Upper lobe of left lung (tissue), 6 donors: ENCODE data around the gene CCDC124. TPM values are rescaled to one million over a fixed set of nuclear protein-coding genes. Genes with fewer than 3 reads are reported as not detected.
"Not testable (repeated sequence)": the region's sequence is repeated elsewhere in the genome, so short reads cannot be mapped to it uniquely, and the experiment has no call there.

Source experiments
- ATAC-seq, 2 donors: fragments of 200-7000 bp; cut with Tn5 transposase; one replicate each; pipeline ENCODE4 v1.9.1; 2022; ENCODE audit warnings: mild to moderate bottlenecking in 2 of 2, moderate library complexity in 2 of 2; ENCODE audit not compliant: low FRiP score in 2 of 2
- DNase-seq, 2 donors: peaks; one replicate each; pipeline ENCODE4 v3.0.0-alpha.2; 2019 to 2020
- H3K27ac ChIP-seq, 4 donors: fragments of 200-600 bp; sonication (generic); one replicate each; pipeline ENCODE4 v1.5.1; 2016 to 2019
- H3K27me3 ChIP-seq, 4 donors: fragments of 200-600 bp; sonication (generic); one replicate each; pipeline ENCODE4 v1.5.1; 2017 to 2019
- H3K36me3 ChIP-seq, 4 donors: fragments of 200-600 bp; sonication (generic); one replicate each; pipeline ENCODE4 v1.5.1; 2016 to 2019
- H3K4me1 ChIP-seq, 4 donors: fragments of 200-600 bp; sonication (generic); one replicate each; pipeline ENCODE4 v1.5.1; 2018 to 2019
- H3K4me3 ChIP-seq, 4 donors: fragments of 200-600 bp; sonication (generic); one replicate each; pipeline ENCODE4 v1.5.1; 2017 to 2019; ENCODE audit warnings: mild to moderate bottlenecking in 2 of 4, moderate library complexity in 1 of 4
- H3K9me3 ChIP-seq, 4 donors: fragments of 200-600 bp; sonication (generic); one replicate each; pipeline ENCODE4 v1.5.1; 2018 to 2019
- CTCF ChIP-seq, 6 experiments: fragments of 450-650 bp in 4 of 6; fragments of 200-600 bp in 2 of 6; sonication (generic) in 2 of 6; IDR thresholded peaks; one replicate each; pipeline ENCODE4 v1.5.1; 2016 to 2019; ENCODE audit warnings: antibody characterized with exemption in 6 of 6
- EP300 ChIP-seq, 4 donors: sonication (generic); formaldehyde crosslinking; IDR thresholded peaks; one replicate each; pipeline ENCODE4 v1.5.1; 2017; ENCODE audit warnings: antibody characterized with exemption in 4 of 4, control low read depth in 2 of 4
- POLR2A ChIP-seq, 4 donors: fragments of 450-650 bp; IDR thresholded peaks; one replicate each; pipeline ENCODE4 v1.5.1; 2016 to 2017; ENCODE audit warnings: antibody characterized with exemption in 4 of 4, mild to moderate bottlenecking in 2 of 4
- POLR2AphosphoS5 ChIP-seq, 2 donors: sonication (generic); formaldehyde crosslinking; IDR thresholded peaks; one replicate each; pipeline ENCODE4 v1.5.1; 2017; ENCODE audit warnings: antibody characterized with exemption in 2 of 2
- WGBS, 2 donors: methylation state at CpG; one replicate each; pipeline ENCODE4 v1.1.5; 2017 to 2018; 5-methylcytosine and 5-hydroxymethylcytosine counted together
- total RNA-seq, 6 donors: library from RNA; depleted of rRNA in 4 of 6; stranded (reverse); fragments of >200 nt in 4 of 6; gene quantifications; one replicate each; pipeline versions ENCODE4 v1.1.0 to v1.2.1, GENCODE V29; 2016 to 2021
- donor health status: DM: no; HTN: no; CAD: no; lungs with moderate emphysema.
- donor health status: DM: no; HTN: yes; CAD: no; lungs with severe emphysema.

CCDC124 gene
- 10 to 100 TPM; 50.2 to 83.3 (median 62.1) TPM for total RNA-seq

- WGBS, 2 donors: 0 to 1% methylated on average over 26 to 64 of the region's 64 CpGs
- TF ChIP-seq EP300 (IDR thresholded peaks at IDR 0.05): no peak
- peak in 3 of 4 donors; percentile 76 to 94 (median 91) for TF ChIP-seq POLR2A (IDR thresholded peaks at IDR 0.05)
- TF ChIP-seq POLR2AphosphoS5 (IDR thresholded peaks at IDR 0.05): peak; percentile 93 to 97
- peak; percentile 60 to 96 (median 86) for TF ChIP-seq CTCF (IDR thresholded peaks at IDR 0.05)
- H3K27me3 ChIP-seq: no peaks in the 10 kb centered on the region
- peaks cover 0 to 16% (median 9%) of the 10 kb centered on the region in 4 donors for H3K36me3 ChIP-seq
- H3K4me3 ChIP-seq: peak within 1 kb of the TSS; percentile 82 to 96 (median 88)
- no peaks in the 10 kb centered on the region for H3K9me3 ChIP-seq
- ATAC-seq (peak; percentile 97 to 98), DNase-seq (peak; percentile 93 to 99)
- peaks cover 15 to 26% (median 18%) of the 10 kb centered on the region in 4 donors for H3K4me1 ChIP-seq
- H3K27ac ChIP-seq: peak within 1 kb of the TSS; percentile 91
These were observed at the start of gene CCDC124 for GRCh38 chr19:17932485-17933338. Gene CCDC124, plus strand, starts transcription at chr19:17933015. Its CDS starts 3,406 bp downstream, at chr19:17936421.

- H3K27ac ChIP-seq: no peak overlapping the region
- 51 to 75% methylated on average over 2 to 32 of the region's 33 CpGs for WGBS, 2 donors
These were observed 49.0 kb upstream of the CCDC124 start for GRCh38 chr19:17883627-17884410.

GRCh38 chr19:17886515-17886914 is 46.3 kb upstream of the CCDC124 start:
- no peak for TF ChIP-seq POLR2AphosphoS5 (IDR thresholded peaks at IDR 0.05)
- no peak for TF ChIP-seq EP300 (IDR thresholded peaks at IDR 0.05)
- TF ChIP-seq CTCF (IDR thresholded peaks at IDR 0.05): no peak
- TF ChIP-seq POLR2A (IDR thresholded peaks at IDR 0.05): no peak
- no peaks in the 10 kb centered on the region for H3K9me3 ChIP-seq
- ATAC-seq: no peak
- H3K27me3 ChIP-seq: no peaks in the 10 kb centered on the region
- no peak overlapping the region for H3K4me3 ChIP-seq
- H3K27ac ChIP-seq: no peak overlapping the region
- no peaks in the 10 kb centered on the region for H3K36me3 ChIP-seq
- H3K4me1 ChIP-seq: no peaks in the 10 kb centered on the region
- 79 to 87% methylated on average over 7 of the region's 7 CpGs for WGBS, 2 donors
- no peak for DNase-seq

More at GRCh38 chr19:17883627-17884410, 49.0 kb upstream of the CCDC124 start:
- DNase-seq: peak in 1 of 2 donors; percentile 79
- no peaks in the 10 kb centered on the region for H3K9me3 ChIP-seq
- no peak for ATAC-seq
- TF ChIP-seq EP300 (IDR thresholded peaks at IDR 0.05): no peak
- TF ChIP-seq POLR2AphosphoS5 (IDR thresholded peaks at IDR 0.05): no peak
- TF ChIP-seq CTCF (IDR thresholded peaks at IDR 0.05): no peak
- no peak for TF ChIP-seq POLR2A (IDR thresholded peaks at IDR 0.05)
- no peaks in the 10 kb centered on the region for H3K27me3 ChIP-seq
- no peaks in the 10 kb centered on the region for H3K4me1 ChIP-seq
- no peak overlapping the region for H3K4me3 ChIP-seq
- H3K36me3 ChIP-seq: no peaks in the 10 kb centered on the region

- H3K4me3 ChIP-seq, ATAC-seq, H3K9me3 ChIP-seq, H3K4me1 ChIP-seq, H3K36me3 ChIP-seq, DNase-seq, H3K27me3 ChIP-seq, H3K27ac ChIP-seq: not testable (repeated sequence)
- WGBS, 2 donors: 82 to 88% methylated on average over 4 of the region's 4 CpGs
These were observed 45.6 kb upstream of the CCDC124 start for GRCh38 chr19:17887221-17887620.

GRCh38 chr19:17888260-17888659 is 44.6 kb upstream of the CCDC124 start:
- H3K9me3 ChIP-seq: no peaks in the 10 kb centered on the region
- H3K27me3 ChIP-seq: no peaks in the 10 kb centered on the region
- no peak for TF ChIP-seq CTCF (IDR thresholded peaks at IDR 0.05)
- no peak for TF ChIP-seq POLR2A (IDR thresholded peaks at IDR 0.05)
- TF ChIP-seq POLR2AphosphoS5 (IDR thresholded peaks at IDR 0.05): no peak
- TF ChIP-seq EP300 (IDR thresholded peaks at IDR 0.05): no peak
- H3K27ac ChIP-seq: no peak overlapping the region
- H3K36me3 ChIP-seq: no peaks in the 10 kb centered on the region
- no peaks in the 10 kb centered on the region for H3K4me1 ChIP-seq
- DNase-seq: no peak
- WGBS, 2 donors: 54 to 63% methylated on average over 6 to 7 of the region's 7 CpGs
- no peak for ATAC-seq
- H3K4me3 ChIP-seq: no peak overlapping the region
